Omental fat pad (tissue), 4 donors: ENCODE results near the gene TSPOAP1. TPM values are rescaled to one million over a fixed set of nuclear protein-coding genes. Genes with fewer than 3 reads are reported as not detected.

ENCODE experiments used
- ATAC-seq: fragments of 150-250 bp; one replicate; pipeline ENCODE4 v1.9.1; 2016; ENCODE audit warnings: mild to moderate bottlenecking, moderate library complexity; ENCODE audit not compliant: low FRiP score
- DNase-seq: peaks from one replicate; pipeline ENCODE4 v3.0.0-alpha.2; 2019; ENCODE audit warnings: low spot score
- CTCF ChIP-seq, 3 donors: fragments of 450-650 bp; IDR thresholded peaks; one replicate each; pipeline ENCODE4 v1.5.1; 2016 to 2017; ENCODE audit warnings: antibody characterized with exemption in 3 of 3, mild to moderate bottlenecking in 3 of 3, moderate library complexity in 2 of 3
- total RNA-seq, 4 donors: library from RNA; depleted of rRNA; stranded (reverse); fragments of >200 nt; gene quantifications; one replicate each; pipeline ENCODE4 v1.1.0, GENCODE V29; 2016

The TSPOAP1 gene
- total RNA-seq, 4 donors from 2014 or later: 1.9 to 13.6 (median 5.4) TPM

- no peak for TF ChIP-seq CTCF (IDR thresholded peaks at IDR 0.05)
- ATAC-seq (peak; percentile 40), DNase-seq (no peak)
Measured at GRCh38 chr17:58352596-58353388, 24.2 kb upstream of the TSPOAP1 start.

GRCh38 chr17:58351831-58352595 lies 23.4 kb upstream of the TSPOAP1 start, which contains the start of gene SUPT4H1:
SUPT4H1 (minus strand) TSS chr17:58352201; CDS start chr17:58352135, 66 bp downstream.
- no peak for TF ChIP-seq CTCF (IDR thresholded peaks at IDR 0.05)
- ATAC-seq (peak; percentile 93), DNase-seq (no peak)

GRCh38 chr17:58351182-58351581 lies 22.6 kb upstream of the TSPOAP1 start:
- no peak for TF ChIP-seq CTCF (IDR thresholded peaks at IDR 0.05)
- DNase-seq (no peak), ATAC-seq (no peak)

- TF ChIP-seq CTCF (IDR thresholded peaks at IDR 0.05): no peak
- no peak for ATAC-seq
- no peak for DNase-seq
Measured at GRCh38 chr17:58348038-58348437, 19.4 kb upstream of the TSPOAP1 start.

- DNase-seq: no peak
- ATAC-seq: no peak
- TF ChIP-seq CTCF (IDR thresholded peaks at IDR 0.05): no peak
Measured at GRCh38 chr17:58345500-58345899, 16.9 kb upstream of the TSPOAP1 start.

- ATAC-seq (no peak), DNase-seq (no peak)
- no peak for TF ChIP-seq CTCF (IDR thresholded peaks at IDR 0.05)
Measured at GRCh38 chr17:58344791-58345157, 16.2 kb upstream of the TSPOAP1 start.
